HG03354 (cell line): ENCODE data around the gene RIC3.
A peak's percentile ranks its signal among the peaks of the same experiment; 100 is the strongest.

Experiments used
- ATAC-seq: cut with Tn5 transposase; IDR thresholded peaks from one replicate; pipeline ENCODE4 v1.9.1; 2021; ENCODE audit warnings: mild to moderate bottlenecking; ENCODE audit not compliant: unreplicated experiment, poor library complexity, severe bottlenecking

The RIC3 gene

GRCh38 chr11:8107642-8108041 is 61.2 kb downstream of the RIC3 start:
- no peak for ATAC-seq

- no peak for ATAC-seq
These were observed 62.1 kb downstream of the RIC3 start for GRCh38 chr11:8106679-8107078.

GRCh38 chr11:8105666-8106065 is 63.2 kb downstream of the RIC3 start:
- ATAC-seq: no peak

- no peak for ATAC-seq
These were observed 63.7 kb downstream of the RIC3 start for GRCh38 chr11:8105133-8105532.

- ATAC-seq: no peak
These were observed 64.9 kb downstream of the RIC3 start for GRCh38 chr11:8103909-8104308.

- no peak for ATAC-seq
These were observed 65.9 kb downstream of the RIC3 start for GRCh38 chr11:8102965-8103364.

GRCh38 chr11:8102296-8102915 is 66.4 kb downstream of the RIC3 start:
- ATAC-seq: no peak

GRCh38 chr11:8101421-8101820 is 67.4 kb downstream of the RIC3 start:
- no peak for ATAC-seq

- ATAC-seq: no peak
These were observed 68.2 kb downstream of the RIC3 start for GRCh38 chr11:8100605-8101004.

GRCh38 chr11:8100158-8100557 is 68.7 kb downstream of the RIC3 start:
- no peak for ATAC-seq

- peak; percentile 82 for ATAC-seq
These were observed 69.4 kb downstream of the RIC3 start for GRCh38 chr11:8099291-8099899.

GRCh38 chr11:8098879-8099278 is 69.9 kb downstream of the RIC3 start:
- no peak for ATAC-seq

GRCh38 chr11:8098361-8098760 is 70.5 kb downstream of the RIC3 start:
- no peak for ATAC-seq

- no peak for ATAC-seq
These were observed 70.9 kb downstream of the RIC3 start for GRCh38 chr11:8097926-8098325.

- ATAC-seq: no peak
These were observed 71.4 kb downstream of the RIC3 start for GRCh38 chr11:8097468-8097867.

- ATAC-seq: no peak
These were observed 71.8 kb downstream of the RIC3 start for GRCh38 chr11:8097062-8097461.

GRCh38 chr11:8096575-8096974 is 72.2 kb downstream of the RIC3 start:
- no peak for ATAC-seq

- no peak for ATAC-seq
These were observed 72.9 kb downstream of the RIC3 start for GRCh38 chr11:8095806-8096522.

GRCh38 chr11:8095371-8095770 is 73.5 kb downstream of the RIC3 start:
- no peak for ATAC-seq

GRCh38 chr11:8094656-8095055 is 74.2 kb downstream of the RIC3 start:
- ATAC-seq: no peak

GRCh38 chr11:8093931-8094575 is 74.8 kb downstream of the RIC3 start:
- no peak for ATAC-seq
